ENCODE measurements around the gene SOBP.
"Not testable (repeated sequence)": the region's sequence is repeated elsewhere in the genome, so short reads cannot be mapped to it uniquely, and the experiment has no call there.

Gene SOBP, protein sequence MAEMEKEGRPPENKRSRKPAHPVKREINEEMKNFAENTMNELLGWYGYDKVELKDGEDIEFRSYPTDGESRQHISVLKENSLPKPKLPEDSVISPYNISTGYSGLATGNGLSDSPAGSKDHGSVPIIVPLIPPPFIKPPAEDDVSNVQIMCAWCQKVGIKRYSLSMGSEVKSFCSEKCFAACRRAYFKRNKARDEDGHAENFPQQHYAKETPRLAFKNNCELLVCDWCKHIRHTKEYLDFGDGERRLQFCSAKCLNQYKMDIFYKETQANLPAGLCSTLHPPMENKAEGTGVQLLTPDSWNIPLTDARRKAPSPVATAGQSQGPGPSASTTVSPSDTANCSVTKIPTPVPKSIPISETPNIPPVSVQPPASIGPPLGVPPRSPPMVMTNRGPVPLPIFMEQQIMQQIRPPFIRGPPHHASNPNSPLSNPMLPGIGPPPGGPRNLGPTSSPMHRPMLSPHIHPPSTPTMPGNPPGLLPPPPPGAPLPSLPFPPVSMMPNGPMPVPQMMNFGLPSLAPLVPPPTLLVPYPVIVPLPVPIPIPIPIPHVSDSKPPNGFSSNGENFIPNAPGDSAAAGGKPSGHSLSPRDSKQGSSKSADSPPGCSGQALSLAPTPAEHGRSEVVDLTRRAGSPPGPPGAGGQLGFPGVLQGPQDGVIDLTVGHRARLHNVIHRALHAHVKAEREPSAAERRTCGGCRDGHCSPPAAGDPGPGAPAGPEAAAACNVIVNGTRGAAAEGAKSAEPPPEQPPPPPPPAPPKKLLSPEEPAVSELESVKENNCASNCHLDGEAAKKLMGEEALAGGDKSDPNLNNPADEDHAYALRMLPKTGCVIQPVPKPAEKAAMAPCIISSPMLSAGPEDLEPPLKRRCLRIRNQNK

DNA sequence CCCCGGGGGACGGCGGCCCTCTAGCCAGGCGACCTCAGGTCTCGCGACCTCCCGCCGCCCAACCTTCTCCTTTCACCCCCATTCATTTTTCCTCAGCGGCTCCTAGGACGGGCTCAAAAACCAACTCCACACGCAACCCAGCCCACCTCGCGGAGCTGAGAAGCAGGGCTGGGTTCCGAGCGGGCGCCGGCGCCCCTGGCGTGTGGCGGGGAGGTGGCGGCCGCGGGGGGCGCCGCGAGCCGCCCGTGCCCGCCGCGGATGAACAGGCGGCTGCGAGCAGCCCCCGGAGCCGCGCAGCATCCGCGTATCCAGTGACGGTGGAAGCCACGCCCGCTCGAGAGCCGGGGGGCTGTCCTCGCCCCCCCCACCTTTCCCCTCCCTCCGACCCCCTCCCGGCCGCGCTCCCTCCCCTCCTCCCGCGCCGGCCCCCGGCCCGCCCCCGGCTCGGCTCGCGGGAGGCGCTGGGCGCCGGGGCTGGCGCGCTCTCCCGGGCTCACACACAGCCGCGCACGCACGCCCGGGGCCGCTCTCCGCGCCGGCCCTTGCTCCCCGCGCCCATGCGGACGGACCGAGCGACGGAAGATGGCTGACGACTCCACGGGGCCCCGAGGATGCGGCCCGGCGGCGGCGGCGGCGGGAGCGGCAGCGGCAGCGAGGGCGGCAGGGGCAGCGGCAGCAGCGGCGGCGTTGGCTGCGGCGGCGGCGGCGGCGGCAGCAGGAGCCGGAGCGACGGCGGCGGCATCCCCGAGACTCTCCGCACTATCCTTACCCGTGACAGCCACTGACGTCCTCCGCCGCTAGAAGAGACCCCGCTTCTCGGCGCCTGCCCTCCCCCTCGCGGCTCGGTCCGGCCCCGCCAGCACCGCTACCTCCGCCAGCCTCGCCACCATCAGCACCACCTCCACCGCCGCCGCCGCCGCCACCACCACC, at the start of gene SOBP:
SOBP (plus strand) TSS at position 482 of the 930 bp plus-strand sequence. CDS start 500 bp downstream, outside the sequence.
- peak; percentile 39 for DNase-seq

DNA sequence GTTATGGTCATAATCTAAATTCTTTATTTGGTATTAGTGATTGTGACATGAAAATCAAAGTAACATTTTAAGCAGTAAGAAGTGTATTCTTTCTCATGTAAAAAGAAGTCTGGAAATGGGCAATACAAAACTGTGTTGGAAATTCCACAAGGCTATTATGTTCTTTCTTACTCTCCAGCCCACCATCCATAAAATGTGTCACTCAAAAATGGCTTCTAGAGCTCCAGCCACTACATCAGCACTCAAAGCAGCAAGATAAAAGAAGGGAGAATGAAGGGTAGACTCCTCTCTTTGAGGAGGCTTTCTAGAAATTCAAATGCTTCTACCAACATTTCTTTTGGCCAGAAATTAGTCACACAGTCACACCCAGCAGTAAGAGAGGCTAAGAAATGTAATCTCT, 49.0 kb upstream of the SOBP start:
- DNase-seq = no peak

DNA sequence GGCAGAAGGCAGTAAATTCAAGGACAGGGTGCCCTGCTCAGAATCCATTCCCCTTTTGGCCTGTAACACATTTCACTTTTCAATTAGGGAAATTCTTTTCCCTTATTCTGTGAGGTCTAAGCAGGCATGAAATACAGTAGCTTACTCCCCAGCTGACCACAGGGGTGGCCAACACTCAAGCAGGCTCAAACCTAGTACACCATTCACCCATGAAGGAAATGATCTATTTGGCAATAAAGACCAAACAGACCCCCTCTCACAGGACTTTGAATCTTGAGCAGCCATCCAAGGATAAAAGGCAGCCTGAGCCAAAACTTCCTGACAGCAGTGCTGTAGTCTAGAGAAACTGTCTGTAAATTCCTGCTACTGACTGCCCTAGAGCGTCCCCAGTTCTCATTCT, 48.2 kb upstream of the SOBP start:
- DNase-seq = no peak

DNA sequence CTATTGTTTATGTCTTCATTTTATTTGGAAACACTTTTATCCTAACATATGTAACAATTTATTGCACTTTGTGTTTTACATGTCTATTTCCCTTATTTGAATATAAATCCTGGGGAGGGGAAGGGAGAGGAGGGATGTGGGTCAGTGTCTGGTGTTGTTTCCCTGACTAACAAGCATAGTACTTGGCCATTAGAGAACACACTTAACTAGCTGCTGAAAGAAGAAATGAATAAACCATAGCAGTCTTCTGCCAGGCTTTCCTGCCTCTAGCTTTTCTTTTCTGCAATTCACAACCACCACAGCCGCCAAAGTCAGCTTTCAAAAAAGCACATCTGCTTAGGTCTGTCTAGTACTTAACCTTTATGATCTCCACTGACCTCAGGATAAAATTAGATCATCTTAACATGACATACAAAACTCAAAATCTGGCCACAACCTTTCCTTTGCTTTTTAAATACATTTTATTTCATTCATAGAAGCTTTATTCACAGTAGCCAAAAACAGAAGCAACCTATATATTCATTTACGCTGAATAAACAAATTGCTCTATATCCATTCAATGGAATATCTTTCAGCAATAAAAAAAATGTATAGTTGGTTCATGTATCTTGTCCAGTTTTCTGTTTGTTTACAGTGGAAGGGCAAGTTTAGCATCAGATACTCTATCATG, 46.8 kb upstream of the SOBP start:
- DNase-seq = no peak

DNA sequence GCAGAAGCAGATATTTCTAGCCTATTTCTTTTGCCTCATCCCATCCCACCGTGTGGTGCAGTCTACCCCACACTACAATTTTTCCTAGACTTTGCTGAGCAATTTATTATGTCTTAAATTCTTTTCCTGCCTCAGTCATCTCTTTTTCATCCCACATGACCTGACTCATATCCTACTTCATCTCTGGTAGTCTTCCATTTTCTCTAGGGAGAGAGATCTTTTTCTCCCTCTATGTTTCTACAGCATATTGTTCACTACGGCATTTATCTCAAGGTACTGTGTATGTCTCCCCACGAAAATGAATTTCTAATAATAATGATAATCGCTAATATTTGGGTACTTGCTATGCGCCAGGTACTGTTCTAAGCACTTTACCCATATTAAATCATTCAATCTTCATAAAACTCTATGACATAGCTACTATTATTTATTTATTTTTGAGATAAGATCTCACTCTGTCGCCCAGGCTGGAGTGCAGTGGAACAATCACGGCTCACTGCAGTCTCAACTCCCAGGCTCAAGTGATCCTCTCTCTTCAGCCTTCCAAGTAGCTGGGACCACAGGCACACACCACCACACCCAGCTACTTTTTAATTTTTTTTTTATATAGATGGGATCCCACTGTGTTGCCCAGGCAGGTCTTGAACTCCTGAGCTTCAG, 46.2 kb upstream of the SOBP start:
- no peak for DNase-seq

DNA sequence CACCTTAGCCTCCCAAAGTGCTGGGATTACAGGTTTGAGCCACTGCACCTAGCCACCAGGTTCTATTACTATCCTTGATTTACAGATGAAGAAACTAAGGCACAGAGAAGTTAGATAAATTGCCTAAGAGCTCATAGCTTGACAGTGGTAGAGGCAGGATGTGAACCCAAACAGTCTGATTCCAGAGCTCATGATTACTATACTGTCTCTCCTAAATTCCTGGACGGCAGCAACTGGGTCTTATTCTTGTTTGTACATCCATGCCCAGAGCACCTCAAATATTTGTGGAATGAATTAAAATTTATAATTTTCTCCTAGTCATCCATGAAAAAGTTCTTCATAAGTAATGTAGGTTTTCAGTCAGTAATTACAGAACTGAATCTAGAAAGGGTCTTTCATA, 45.6 kb upstream of the SOBP start:
- no peak for DNase-seq

DNA sequence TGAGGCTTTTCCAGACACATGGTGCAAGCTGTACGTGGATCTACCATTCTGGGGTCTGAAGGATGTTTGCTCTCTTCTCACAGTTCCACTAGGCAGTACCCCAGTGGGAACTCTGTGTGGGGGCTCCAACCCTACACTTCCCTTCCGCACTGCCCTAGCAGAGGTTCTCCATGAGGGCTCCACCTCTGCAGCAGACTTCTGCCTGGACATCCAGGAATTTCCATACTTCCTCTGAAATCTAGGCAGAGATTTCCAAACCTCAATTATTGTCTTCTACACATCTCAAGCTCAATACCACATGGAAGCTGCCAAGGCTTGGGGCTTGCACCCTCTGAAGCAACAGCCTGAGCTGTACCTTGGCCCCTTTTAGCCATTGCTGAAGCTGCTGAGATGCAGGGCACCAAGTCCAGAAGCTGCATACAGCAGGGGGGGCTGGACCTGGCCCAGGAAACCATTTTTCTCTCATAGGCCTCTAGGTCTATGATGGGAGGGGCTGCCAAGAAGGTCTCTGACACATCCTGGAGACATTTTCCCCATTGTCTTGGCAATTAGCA, 42.2 kb upstream of the SOBP start:
- no peak for DNase-seq

DNA sequence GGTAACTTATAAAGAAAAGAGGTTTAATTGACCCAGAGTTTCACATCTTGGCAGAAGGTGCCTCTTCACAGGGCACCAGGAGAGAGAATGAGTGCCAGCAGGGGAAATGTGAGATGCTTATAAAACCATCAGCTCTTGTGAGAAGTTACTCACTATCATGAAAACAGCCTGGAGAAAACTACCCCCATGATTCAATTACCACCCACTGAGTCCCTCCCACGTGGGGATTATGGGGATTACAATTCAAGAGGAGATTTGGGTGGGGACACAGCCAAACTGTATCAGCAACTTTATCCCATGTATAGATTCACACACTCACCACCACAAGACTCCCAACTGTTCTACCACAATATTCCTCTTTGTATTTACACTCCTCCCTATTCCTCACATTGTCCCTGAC, 41.1 kb upstream of the SOBP start:
- no peak for DNase-seq

DNA sequence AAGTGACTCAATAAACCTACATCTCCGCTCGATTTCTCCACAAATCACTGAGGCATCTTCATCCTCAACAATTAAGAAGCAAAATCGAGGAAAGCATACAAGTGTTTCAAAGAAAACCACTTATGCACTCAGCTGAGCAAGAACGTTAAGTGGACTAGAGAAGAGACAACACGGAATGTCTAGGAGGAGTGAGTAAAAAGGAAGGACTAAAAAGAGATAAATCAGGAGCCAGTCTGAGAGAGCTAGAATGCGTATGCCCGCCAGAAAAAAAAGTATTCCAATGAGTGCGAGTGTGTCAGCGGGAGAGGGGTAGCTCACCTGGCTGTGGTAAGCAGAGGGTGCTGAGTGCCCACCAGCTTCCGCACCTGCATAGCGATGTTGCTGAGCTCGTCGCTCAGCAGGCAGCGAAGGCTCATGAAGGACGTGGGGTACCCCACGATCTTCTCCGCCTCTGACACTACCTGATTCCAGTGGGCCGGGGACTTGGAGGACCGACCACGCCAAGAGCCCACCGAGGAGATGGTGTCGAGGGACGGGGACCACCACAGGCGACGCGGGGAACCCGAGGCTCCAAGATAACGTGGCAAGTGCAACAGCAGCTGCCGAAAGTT, 31.1 kb upstream of the SOBP start:
- peak; percentile 23 for DNase-seq

DNA sequence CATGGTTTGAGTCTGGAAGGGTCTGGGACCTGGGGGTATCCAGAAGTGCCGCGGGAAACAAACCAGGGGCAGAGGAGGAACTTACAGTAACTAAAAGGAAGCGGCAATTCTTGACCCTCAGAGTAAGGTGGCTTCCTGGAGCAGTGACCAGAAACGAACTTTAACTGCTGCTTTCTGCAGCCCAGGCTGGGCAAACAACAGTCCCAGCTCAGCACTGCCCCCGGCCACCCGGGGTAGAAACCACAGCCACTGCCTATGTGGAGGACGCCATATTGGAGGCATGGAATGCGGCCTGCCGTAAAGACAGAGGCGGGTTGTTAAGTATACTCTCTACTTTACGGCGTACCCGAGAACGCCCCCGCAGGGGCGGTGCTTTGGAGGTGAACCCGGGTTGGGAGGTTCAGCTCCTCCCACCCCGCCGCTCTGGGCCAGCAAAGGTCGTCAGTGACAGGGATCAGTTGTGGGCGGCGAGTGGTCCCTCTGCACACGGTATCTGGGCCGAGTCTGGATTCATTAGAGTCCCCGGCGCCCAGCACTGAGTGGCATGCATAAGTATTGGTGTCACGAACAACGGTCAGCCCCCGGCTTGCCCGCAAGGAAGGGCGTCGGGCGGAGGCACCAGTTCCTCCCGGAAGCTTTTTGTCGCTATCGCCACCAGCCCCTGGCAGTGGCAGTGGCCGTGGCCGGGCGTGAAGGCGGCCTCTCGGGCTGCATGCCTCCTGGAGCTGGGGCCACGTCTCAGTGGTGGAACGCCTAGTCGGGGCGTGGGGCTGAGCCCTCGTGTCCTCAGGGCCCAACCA, 30.4 kb upstream of the SOBP start, which contains the start of gene PDSS2:
PDSS2 (minus strand) TSS at position 282 of the 800 bp plus-strand sequence; CDS start at position 3, 279 bp downstream.
- DNase-seq = peak; percentile 96

DNA sequence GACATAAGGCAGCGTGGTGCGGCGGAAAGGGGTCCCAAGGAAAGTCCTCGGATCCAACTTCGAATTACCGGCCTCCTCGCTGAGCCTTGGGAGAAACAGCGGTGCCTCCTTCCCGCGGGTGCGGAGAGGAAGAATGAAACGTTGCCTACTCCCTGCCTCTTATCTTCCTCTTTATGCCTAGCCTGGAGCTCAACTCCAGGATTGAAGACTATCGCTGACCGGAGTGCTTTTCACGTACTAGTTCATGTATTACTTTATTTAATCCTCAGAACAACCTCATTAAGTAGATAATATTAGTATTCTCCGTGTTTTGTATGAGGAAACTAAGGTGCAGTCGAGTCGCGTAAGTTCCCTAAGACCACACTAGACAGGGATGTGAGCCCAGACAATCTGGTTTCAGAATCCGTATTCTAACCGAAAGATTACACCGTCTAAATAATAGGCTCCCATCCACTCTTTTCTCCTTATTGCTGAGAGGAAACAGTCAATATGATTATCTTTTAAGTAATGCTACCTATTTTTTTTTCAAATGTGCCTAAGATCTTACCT, 29.8 kb upstream of the SOBP start:
- no peak for DNase-seq

DNA sequence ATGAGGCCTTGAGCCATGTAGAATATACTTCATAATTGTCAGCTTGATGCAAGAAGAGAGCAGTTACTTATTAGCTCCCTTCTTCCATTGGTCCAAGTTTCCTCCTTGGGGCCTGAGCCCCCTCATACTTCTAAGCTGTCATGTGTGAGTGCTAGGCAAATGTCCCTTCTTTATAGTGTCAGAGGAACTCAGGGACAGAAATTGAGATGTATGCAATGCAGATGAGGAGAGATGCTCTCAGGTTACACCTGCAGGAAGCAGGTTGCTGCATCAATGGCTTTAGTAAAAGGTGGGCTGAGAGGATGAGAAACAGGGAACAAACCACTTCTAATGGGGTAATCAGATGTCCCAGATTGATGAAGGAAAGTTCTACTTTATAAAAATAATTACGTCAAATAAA, 23.9 kb upstream of the SOBP start:
- DNase-seq = no peak

DNA sequence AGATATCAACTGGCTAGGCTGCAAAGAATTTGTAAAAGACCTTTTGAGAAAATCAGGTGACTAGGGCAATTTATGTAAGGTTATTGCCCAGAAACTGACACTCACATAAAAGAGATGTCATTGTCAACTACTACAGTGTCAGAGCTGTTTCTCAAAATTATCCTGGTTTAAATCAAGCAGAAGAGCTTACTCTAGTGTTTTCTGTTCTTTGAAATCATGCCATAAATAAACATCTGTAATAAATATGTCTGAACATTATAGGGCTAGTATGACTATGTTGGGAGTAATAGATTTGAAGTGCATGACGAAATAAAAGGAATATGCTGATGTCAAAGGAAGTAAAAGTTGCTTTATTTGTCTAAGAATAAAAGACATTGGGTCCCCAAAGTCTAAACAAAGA, 19.6 kb upstream of the SOBP start:
- no peak for DNase-seq

DNA sequence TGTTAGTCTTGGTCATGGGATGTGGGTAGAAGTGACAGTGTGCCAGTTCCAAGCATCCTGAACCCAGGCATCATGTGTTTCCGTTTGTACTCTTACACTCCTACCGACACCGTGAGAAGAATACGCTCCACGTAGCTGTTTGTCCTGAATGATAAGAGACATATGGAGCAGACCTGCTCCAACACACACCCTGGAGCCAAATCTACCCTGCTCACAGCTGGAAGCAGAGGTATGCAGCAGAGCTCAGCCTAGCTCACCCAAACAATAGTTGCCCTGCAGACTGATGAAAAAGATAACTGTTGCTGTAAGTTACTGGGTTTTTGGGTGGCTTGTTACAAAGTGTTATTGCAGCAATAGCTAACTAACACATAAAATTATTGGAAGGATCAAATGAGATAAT, 16.3 kb upstream of the SOBP start:
- no peak for DNase-seq

DNA sequence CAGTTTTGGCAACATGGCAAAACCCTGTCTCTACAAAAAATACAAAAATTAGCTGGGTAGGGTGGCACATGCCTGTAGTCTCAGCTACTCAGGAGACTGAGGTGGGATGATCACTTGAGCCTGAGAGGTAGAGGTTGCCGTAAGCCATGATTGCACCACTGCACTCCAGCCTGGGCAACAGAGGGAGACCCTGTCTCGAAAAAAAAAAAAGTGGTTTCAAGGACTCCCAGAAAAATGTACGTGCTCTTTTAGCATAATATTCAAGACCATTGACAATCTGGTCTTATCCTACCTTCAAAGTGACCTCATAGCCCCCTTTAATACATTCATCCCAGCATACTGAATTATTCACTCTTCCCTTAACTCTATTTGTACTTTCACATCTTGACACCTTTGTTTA, 14.6 kb upstream of the SOBP start:
- not testable (repeated sequence) for DNase-seq

DNA sequence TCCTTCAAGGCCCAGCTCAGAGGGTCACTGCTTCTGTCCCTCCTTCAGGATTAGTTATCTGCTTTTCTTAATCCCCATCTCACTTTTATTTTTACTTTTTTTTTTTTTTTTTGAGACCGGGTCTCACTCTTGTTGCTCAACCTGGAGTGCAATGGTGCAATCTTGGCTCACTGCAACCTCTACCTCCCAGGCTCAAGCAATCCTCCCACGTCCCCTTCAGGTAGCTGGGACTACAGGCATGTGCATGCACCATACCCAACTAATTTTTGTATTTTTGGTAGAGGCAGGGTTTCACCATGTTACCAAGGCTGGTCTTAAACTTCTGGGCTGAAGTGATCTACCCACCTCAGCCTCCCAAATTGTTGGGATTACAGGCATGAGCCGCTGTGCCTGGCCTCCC, 14.1 kb upstream of the SOBP start:
- not testable (repeated sequence) for DNase-seq

DNA sequence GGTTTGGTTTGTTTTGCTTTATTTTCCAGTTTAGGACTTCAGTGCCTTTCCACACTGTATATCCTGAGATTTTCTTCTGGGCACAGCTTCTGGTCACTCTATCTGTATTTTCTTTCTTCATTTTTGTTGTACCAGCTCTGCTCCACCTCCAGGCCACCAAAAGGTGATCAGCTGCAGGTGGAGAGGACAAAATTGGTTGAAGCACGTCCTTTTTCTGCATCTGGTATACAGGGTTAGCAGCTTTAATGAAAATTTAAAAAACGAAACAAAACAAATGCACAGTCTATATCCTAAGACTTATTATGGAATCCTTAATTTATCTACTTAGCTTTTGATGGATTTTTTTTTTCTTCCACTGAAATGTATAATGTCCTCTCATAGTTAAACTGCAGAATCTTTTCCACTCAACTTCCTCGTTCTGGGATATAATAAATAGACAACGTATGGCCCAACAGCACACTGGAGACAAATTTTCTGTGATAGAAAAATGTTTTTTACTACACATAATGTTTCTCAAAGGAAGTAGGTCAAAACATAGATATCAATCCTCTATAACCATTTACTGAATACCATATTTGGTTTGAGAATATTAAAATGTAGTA, 10.7 kb upstream of the SOBP start:
- no peak for DNase-seq

DNA sequence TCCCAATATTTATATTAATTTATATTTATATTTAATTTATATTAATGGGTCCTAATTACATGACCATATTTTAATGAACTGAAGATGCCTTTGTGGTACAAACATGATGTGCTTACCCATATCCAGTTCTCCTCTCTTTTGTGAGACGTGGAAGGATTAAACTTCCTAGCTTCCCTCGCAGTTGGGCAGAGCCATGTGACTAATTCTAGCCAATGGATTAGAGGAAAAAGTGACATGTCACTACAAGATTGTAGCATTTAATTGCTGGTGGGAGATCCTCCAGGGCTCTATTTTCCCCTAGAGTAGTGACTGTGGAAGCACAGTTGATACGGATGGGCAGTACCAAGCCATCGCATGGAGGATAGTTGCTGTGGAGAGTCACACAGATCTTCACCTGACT, 4.8 kb upstream of the SOBP start:
- DNase-seq = no peak

DNA sequence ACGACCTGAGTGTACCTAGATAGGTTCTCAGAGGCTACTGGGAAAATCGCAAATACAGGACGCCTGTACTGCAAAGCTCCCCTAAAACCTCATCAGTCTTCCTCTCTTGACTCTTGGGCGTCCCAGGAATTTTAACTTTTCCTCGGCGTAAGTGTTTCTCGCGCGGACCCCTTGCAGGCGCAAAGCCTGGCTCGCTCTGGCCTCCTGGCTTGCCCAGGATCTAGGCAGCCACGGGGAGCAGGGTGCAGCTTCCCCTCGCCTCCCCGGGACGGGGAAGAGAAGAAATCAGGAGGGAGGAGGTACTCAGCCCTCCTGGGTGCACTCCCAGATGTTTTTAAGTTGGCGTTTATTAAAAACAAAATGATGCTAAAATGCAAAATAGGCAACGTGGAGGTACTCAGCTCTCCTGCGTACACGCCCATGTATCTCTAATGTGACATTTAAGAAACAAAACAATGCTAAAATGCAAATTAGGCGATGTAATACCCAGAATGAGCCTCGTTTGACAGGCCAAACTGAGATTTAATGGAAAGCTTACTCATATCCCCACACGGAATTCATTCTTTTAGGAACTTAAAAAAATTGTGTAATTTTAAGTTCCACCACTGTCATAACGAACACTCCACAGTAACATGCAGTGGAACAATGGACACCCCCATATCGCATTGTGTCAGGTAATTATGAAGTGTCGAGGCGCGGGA, 1.6 kb upstream of the SOBP start:
- no peak for DNase-seq
